Astrocyte of the cerebellum (primary cell): Measurements from ENCODE around the gene IQSEC1.
A peak's percentile ranks its signal among the peaks of the same experiment; 100 is the strongest.

Experiments used
- DNase-seq: peaks from one replicate; pipeline ENCODE4 v3.0.0-alpha.2; 2011; ENCODE audit warnings: low read depth
- H3K4me3 ChIP-seq: 2 replicates; pipeline ENCODE4 v1.5.1; 2011; ENCODE audit warnings: mild to moderate bottlenecking, low read depth, low read length, moderate library complexity
- CTCF ChIP-seq: IDR thresholded peaks from 2 replicates; pipeline ENCODE4 v1.5.1; 2012; ENCODE audit warnings: low read length, low read depth, moderate library complexity, mild to moderate bottlenecking; ENCODE audit errors: missing control alignments
- in situ Hi-C: cut with HindIII; loops from 2 replicates; pipeline ENCODE4 v1.10.0; 2017; ENCODE audit warnings: low sequenced_read_pairs

IQSEC1 gene

GRCh38 chr3:12892840-12893189 lies 180.4 kb downstream of the IQSEC1 start:
- H3K4me3 ChIP-seq, result no peak overlapping the region
- DNase-seq, result no peak
- in situ Hi-C loops, result no loop called here
- no peak for TF ChIP-seq CTCF

DNA sequence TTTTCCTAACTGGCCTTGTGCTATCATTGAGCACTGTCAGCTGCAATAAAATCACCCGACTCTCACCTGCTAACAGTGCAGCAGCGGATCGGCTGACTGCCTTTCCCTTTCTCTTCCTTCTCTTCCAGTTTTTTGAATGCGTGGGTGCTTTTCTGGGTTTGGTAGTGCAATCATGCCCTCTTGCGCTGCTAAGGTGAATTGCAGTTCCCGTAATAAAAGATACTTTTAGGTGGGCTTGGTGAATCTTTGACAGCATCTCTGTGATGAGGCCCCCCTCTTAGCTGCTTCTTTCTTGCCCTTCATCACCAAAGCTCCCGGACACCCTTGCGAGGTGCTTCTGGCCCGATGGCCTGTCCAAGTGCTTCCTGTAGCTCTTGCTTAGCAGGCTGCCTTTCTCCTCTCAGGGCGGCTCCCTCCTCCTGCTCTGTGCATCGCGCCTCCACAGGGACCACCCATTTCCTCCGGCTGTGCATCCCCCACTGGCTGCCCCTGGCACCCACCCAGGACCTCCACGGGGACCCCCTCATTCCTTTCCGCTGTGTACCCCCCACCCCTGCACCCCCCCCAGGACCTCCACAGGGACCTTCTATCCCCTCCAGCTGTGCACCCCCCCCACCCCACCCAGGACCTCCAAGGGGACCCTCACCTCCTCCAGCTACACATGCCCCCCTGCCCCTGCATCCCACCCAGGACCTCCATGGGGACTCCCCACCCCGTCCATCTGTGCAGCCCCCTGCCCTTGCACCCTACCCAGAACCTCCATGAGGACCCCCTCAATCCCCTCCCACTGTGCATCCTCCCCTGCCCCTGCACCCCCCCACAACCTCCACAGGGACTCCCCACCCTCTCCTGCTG lies 181.0 kb downstream of the IQSEC1 start:
- in situ Hi-C loops, result no loop called here
- H3K4me3 ChIP-seq, result no peak overlapping the region
- TF ChIP-seq CTCF, result peak; percentile 83
- peak; percentile 49 for DNase-seq

DNA sequence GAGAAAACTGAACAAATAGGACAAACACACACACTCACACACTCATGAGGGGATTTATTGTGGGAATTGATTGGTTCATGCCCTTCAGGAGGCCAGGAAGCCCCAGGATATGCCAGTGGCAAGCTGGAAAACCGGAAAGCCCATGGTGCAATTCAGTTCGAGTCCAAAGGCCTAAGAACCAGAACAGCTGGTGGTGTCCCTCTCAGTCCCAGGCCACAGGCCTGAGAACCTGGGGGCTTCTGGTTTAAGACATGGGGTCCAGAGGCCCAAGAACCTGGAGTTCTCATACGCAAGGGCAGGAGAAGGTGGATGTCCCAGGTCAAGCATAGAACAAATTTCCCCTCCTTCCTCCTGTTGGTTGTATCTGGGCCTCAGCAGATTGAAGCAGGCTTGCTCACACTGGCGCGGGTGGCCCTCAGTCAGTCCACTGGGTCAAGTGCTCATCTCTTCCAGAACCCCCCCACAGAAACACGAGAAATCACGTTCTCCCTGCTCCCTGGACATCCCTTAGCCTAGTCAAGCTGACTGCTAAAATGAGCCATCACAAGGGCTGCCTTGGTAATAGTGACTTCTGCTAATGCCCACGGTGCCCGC lies 181.7 kb downstream of the IQSEC1 start:
- in situ Hi-C loops, result no loop called here
- no peak overlapping the region for H3K4me3 ChIP-seq
- TF ChIP-seq CTCF, result no peak
- no peak for DNase-seq

- in situ Hi-C loops, result no loop called here
- TF ChIP-seq CTCF, result no peak
- no peak overlapping the region for H3K4me3 ChIP-seq
- no peak for DNase-seq
Measured at GRCh38 chr3:12890610-12891390, 182.4 kb downstream of the IQSEC1 start.

DNA sequence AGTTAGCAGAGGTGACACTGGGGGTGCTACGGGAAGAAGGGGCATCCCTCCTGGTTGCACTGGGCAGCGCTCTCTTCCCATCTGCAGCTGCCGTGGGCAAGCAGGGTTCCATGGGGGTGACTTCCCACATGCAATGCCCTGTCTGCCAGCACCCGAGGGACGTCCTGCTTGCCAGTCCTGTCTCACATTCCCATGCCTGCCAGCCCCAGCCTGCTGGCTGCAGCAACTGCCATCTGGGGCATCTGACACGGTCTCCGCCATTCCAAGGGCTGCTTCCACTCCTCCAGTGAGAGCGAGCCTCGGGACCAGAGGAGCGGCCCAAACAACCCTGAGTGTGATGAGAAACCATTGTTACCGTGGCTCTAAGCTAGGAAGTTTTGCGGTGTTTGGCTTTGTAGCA lies 186.5 kb downstream of the IQSEC1 start:
- in situ Hi-C loops, result no loop called here
- DNase-seq, result no peak
- H3K4me3 ChIP-seq, result no peak overlapping the region
- TF ChIP-seq CTCF, result no peak

GRCh38 chr3:12886106-12886679 lies 187.0 kb downstream of the IQSEC1 start:
- in situ Hi-C loops, result no loop called here
- no peak for TF ChIP-seq CTCF
- DNase-seq, result no peak
- no peak overlapping the region for H3K4me3 ChIP-seq
